ENCODE results near the gene NCK2.

Gene NCK2

DNA sequence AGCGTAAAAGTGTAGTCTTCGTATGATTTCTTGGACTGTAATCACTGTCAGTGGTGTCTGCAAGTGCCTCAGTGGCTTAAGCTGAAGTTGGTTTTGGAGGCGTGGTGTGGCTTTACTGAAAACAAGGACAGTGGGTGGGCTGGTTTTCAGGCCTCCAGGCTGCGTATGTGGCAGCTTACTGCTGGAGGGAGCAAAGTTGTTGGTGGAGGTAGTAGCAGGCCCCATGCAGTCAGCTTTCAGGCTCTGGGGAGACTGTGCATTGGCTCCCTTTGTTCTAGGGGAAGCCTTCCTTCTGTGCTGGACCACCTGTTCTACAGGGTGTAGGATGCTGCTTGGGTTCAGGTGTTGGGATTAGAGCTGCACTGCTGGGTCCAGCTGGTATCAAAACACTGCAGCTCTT lies 91.6 kb downstream of the NCK2 start:
- no peak for DNase-seq (ENCODE audit: extremely low spot score)
- ChIA-PET CTCF (interaction anchor here (0.6 kb wide), 1 partner anchor 182 kb away, joined by 3 read pairs; no protein-coding TSS in a partner anchor), POLR2A (no interaction called here)
- TF ChIP-seq NFRKB (IDR thresholded peaks at IDR 0.05) (no peak), L3MBTL2 (conservative IDR thresholded peaks at IDR 0.05) (no peak), LEF1 (IDR thresholded peaks at IDR 0.05; ENCODE audit: borderline replicate concordance) (no peak), SUZ12 (IDR thresholded peaks at IDR 0.05) (no peak), HDGF (IDR thresholded peaks at IDR 0.05; ENCODE audit: borderline replicate concordance) (no peak), CTBP1 (IDR thresholded peaks at IDR 0.05; ENCODE audit: borderline replicate concordance) (no peak), ELF4 (IDR thresholded peaks at IDR 0.05) (no peak), ARNT (IDR thresholded peaks at IDR 0.05) (no peak), TARDBP (IDR thresholded peaks at IDR 0.05) (no peak), FOXA1 (IDR thresholded peaks at IDR 0.05) (no peak), BHLHE40 (IDR thresholded peaks at IDR 0.05; ENCODE audit: borderline replicate concordance) (no peak), FOXK2 (IDR thresholded peaks at IDR 0.05) (no peak), FOXM1 (IDR thresholded peaks at IDR 0.05; ENCODE audit: borderline replicate concordance) (no peak), ZNF384 (IDR thresholded peaks at IDR 0.05) (no peak), SP1 (IDR thresholded peaks at IDR 0.05) (no peak)
- TF ChIP-seq, protein P1, sequence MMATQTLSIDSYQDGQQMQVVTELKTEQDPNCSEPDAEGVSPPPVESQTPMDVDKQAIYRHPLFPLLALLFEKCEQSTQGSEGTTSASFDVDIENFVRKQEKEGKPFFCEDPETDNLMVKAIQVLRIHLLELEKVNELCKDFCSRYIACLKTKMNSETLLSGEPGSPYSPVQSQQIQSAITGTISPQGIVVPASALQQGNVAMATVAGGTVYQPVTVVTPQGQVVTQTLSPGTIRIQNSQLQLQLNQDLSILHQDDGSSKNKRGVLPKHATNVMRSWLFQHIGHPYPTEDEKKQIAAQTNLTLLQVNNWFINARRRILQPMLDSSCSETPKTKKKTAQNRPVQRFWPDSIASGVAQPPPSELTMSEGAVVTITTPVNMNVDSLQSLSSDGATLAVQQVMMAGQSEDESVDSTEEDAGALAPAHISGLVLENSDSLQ (IDR thresholded peaks at IDR 0.05): no peak

GRCh38 chr2:105836840-105837692 lies 92.4 kb downstream of the NCK2 start:
- ChIA-PET CTCF (no interaction called here), POLR2A (no interaction called here)
- DNase-seq (ENCODE audit: extremely low spot score): no peak
- TF ChIP-seq FOXK2 (IDR thresholded peaks at IDR 0.05) (no peak), LEF1 (IDR thresholded peaks at IDR 0.05; ENCODE audit: borderline replicate concordance) (no peak), FOXM1 (IDR thresholded peaks at IDR 0.05; ENCODE audit: borderline replicate concordance) (no peak), NFRKB (IDR thresholded peaks at IDR 0.05) (no peak), SP1 (IDR thresholded peaks at IDR 0.05) (no peak), CTBP1 (IDR thresholded peaks at IDR 0.05; ENCODE audit: borderline replicate concordance) (no peak), ARNT (IDR thresholded peaks at IDR 0.05) (no peak)

- POLR2A ChIA-PET: no interaction called here
- TF ChIP-seq CTBP1 (IDR thresholded peaks at IDR 0.05; ENCODE audit: borderline replicate concordance) (no peak), ARNT (IDR thresholded peaks at IDR 0.05) (no peak), FOXK2 (IDR thresholded peaks at IDR 0.05) (no peak), FOXM1 (IDR thresholded peaks at IDR 0.05; ENCODE audit: borderline replicate concordance) (no peak), BHLHE40 (IDR thresholded peaks at IDR 0.05; ENCODE audit: borderline replicate concordance) (no peak), SP1 (IDR thresholded peaks at IDR 0.05) (no peak), ZNF384 (IDR thresholded peaks at IDR 0.05) (no peak), NFRKB (IDR thresholded peaks at IDR 0.05) (no peak), TARDBP (IDR thresholded peaks at IDR 0.05) (no peak), LEF1 (IDR thresholded peaks at IDR 0.05; ENCODE audit: borderline replicate concordance) (no peak)
- TF ChIP-seq, protein P1 (IDR thresholded peaks at IDR 0.05): no peak
- CTCF ChIA-PET: no interaction called here
- no peak for DNase-seq (ENCODE audit: extremely low spot score)
Observed at GRCh38 chr2:105839793-105840192, 95.1 kb downstream of the NCK2 start.

DNA sequence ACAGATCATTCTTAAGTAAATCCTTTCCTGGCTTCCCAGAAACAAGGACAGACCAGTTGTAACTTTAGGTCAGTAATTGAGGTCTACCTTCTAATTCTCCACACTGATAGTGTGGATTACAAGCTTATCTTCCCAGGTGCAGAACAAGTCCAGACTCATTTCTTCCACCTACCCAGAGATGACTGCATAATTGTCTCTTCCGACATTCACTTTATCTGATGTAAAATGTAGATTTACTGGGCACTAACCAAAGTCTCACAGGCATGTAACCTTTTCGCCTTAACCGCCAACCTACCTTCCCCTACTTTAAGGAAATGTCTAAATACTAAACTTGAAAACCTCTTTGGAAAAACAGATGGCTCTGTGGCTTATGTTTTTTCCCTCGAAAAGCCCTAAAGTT lies 96.2 kb downstream of the NCK2 start:
- TF ChIP-seq, protein P1 (IDR thresholded peaks at IDR 0.05): no peak
- TF ChIP-seq ARNT (IDR thresholded peaks at IDR 0.05) (no peak), CTBP1 (IDR thresholded peaks at IDR 0.05; ENCODE audit: borderline replicate concordance) (no peak), BHLHE40 (IDR thresholded peaks at IDR 0.05; ENCODE audit: borderline replicate concordance) (no peak), ZNF384 (IDR thresholded peaks at IDR 0.05) (no peak), FOXA1 (IDR thresholded peaks at IDR 0.05) (no peak), FOXK2 (IDR thresholded peaks at IDR 0.05) (no peak), SUZ12 (IDR thresholded peaks at IDR 0.05) (no peak), LEF1 (IDR thresholded peaks at IDR 0.05; ENCODE audit: borderline replicate concordance) (no peak), NFRKB (IDR thresholded peaks at IDR 0.05) (no peak), SP1 (IDR thresholded peaks at IDR 0.05) (no peak), HDGF (IDR thresholded peaks at IDR 0.05; ENCODE audit: borderline replicate concordance) (no peak), TARDBP (IDR thresholded peaks at IDR 0.05) (no peak), ELF4 (IDR thresholded peaks at IDR 0.05) (no peak), L3MBTL2 (conservative IDR thresholded peaks at IDR 0.05) (no peak), FOXM1 (IDR thresholded peaks at IDR 0.05; ENCODE audit: borderline replicate concordance) (no peak)
- ChIA-PET POLR2A (no interaction called here), CTCF (no interaction called here)
- no peak for DNase-seq (ENCODE audit: extremely low spot score)

GRCh38 chr2:105841551-105841950 lies 96.8 kb downstream of the NCK2 start:
- ChIA-PET POLR2A (no interaction called here), CTCF (no interaction called here)
- no peak for DNase-seq (ENCODE audit: extremely low spot score)
- TF ChIP-seq, protein P1 (IDR thresholded peaks at IDR 0.05): no peak
- TF ChIP-seq FOXK2 (IDR thresholded peaks at IDR 0.05) (no peak), NFRKB (IDR thresholded peaks at IDR 0.05) (no peak), SUZ12 (IDR thresholded peaks at IDR 0.05) (no peak), CTBP1 (IDR thresholded peaks at IDR 0.05; ENCODE audit: borderline replicate concordance) (no peak), SP1 (IDR thresholded peaks at IDR 0.05) (no peak), HDGF (IDR thresholded peaks at IDR 0.05; ENCODE audit: borderline replicate concordance) (no peak), FOXM1 (IDR thresholded peaks at IDR 0.05; ENCODE audit: borderline replicate concordance) (no peak), LEF1 (IDR thresholded peaks at IDR 0.05; ENCODE audit: borderline replicate concordance) (no peak), ARNT (IDR thresholded peaks at IDR 0.05) (no peak), FOXA1 (IDR thresholded peaks at IDR 0.05) (no peak), TARDBP (IDR thresholded peaks at IDR 0.05) (no peak), L3MBTL2 (conservative IDR thresholded peaks at IDR 0.05) (no peak)

All from HEK293T (cell line).